ENCODE results near the gene SH2D3A. TPM values are rescaled to one million over a fixed set of nuclear protein-coding genes. Genes with fewer than 3 reads are reported as not detected.

The SH2D3A gene
- total and polyA plus RNA-seq, 2 of the 8 experiments (the other 6 are each of a cell fraction or from before 2014, with no cell fraction given), result 14.5 to 22.1 TPM

Small RNA genes lying within 50 kb of the gene (microRNA-seq; reads per million reads assigned to microRNA genes)
- gene MIR6791 (ENCODE audit: borderline microRNAs expressed in 2 of 2, borderline number of aligned reads in 2 of 2, borderline replicate concordance in 1 of 2), result 0 reads per million in 2 experiments

Other genes starting within 250 kb of the SH2D3A start
- 1.7 and 1.8 TPM in 2 replicates for gene TNFSF9, start 236.4 kb downstream of the SH2D3A start, total RNA-seq (2021; fragmentation: NEBNext Ultra II Directional; extraction: Animal tissue kit (Norgen Biotek cat#: 25700))
- 4.4 TPM in 2 replicates for gene TNFSF9, start 236.4 kb downstream of the SH2D3A start, polyA plus RNA-seq (2011; rRNA removed)
- 0.84 and 1.3 TPM in 2 replicates for gene CD70, start 176.3 kb downstream of the SH2D3A start, total RNA-seq (2021; fragmentation: NEBNext Ultra II Directional; extraction: Animal tissue kit (Norgen Biotek cat#: 25700))
- 12.0 and 13.0 TPM in 2 replicates for gene CD70, start 176.3 kb downstream of the SH2D3A start, polyA plus RNA-seq (2011; rRNA removed)
- not detected in 2 replicates for gene TNFSF14, start 97.3 kb downstream of the SH2D3A start, total RNA-seq (2021; fragmentation: NEBNext Ultra II Directional; extraction: Animal tissue kit (Norgen Biotek cat#: 25700))
- gene TNFSF14, start 97.3 kb downstream of the SH2D3A start, polyA plus RNA-seq (2011; rRNA removed), result 0.03 TPM in 1 of 2 replicates, not detected in the other
- gene C3, start 46.8 kb downstream of the SH2D3A start, total RNA-seq (2021; fragmentation: NEBNext Ultra II Directional; extraction: Animal tissue kit (Norgen Biotek cat#: 25700)), result 4.2 and 6.4 TPM in 2 replicates
- gene C3, start 46.8 kb downstream of the SH2D3A start, polyA plus RNA-seq (2011; rRNA removed), result 12.8 and 16.6 TPM in 2 replicates
- 34.9 and 35.3 TPM in 2 replicates for gene GPR108, start 29.9 kb downstream of the SH2D3A start, total RNA-seq (2021; fragmentation: NEBNext Ultra II Directional; extraction: Animal tissue kit (Norgen Biotek cat#: 25700))
- 46.0 and 63.9 TPM in 2 replicates for gene GPR108, start 29.9 kb downstream of the SH2D3A start, polyA plus RNA-seq (2011; rRNA removed)
- gene TRIP10, start 27.8 kb downstream of the SH2D3A start, total RNA-seq (2021; fragmentation: NEBNext Ultra II Directional; extraction: Animal tissue kit (Norgen Biotek cat#: 25700)), result 69.3 and 69.5 TPM in 2 replicates
- 27.8 and 38.0 TPM in 2 replicates for gene TRIP10, start 27.8 kb downstream of the SH2D3A start, polyA plus RNA-seq (2011; rRNA removed)
- gene VAV1, start 5.3 kb upstream of the SH2D3A start, total RNA-seq (2021; fragmentation: NEBNext Ultra II Directional; extraction: Animal tissue kit (Norgen Biotek cat#: 25700)), result 0.21 and 0.22 TPM in 2 replicates
- 0.21 and 0.46 TPM in 2 replicates for gene VAV1, start 5.3 kb upstream of the SH2D3A start, polyA plus RNA-seq (2011; rRNA removed)
- gene ADGRE1, start 120.1 kb upstream of the SH2D3A start, total RNA-seq (2021; fragmentation: NEBNext Ultra II Directional; extraction: Animal tissue kit (Norgen Biotek cat#: 25700)), result not detected in 2 replicates
- not detected in 2 replicates for gene ADGRE1, start 120.1 kb upstream of the SH2D3A start, polyA plus RNA-seq (2011; rRNA removed)

Measured in H1 (cell line).